ENCODE measurements around the gene HTR1D. TPM values are rescaled to one million over a fixed set of nuclear protein-coding genes. Genes with fewer than 3 reads are reported as not detected.
"Not testable (repeated sequence)": the region's sequence is repeated elsewhere in the genome, so short reads cannot be mapped to it uniquely, and the experiment has no call there.

Gene HTR1D
- total RNA-seq = not detected

GRCh38 chr1:23217421-23218115 is at the start of gene HTR1D:
Gene HTR1D, minus strand, starts transcription at chr1:23217502. Its CDS starts 23,283 bp downstream, at chr1:23194219.
- Histone ChIP-seq H3K4me3 (peak within 1 kb of the TSS; percentile 40 to 56), H3K4me1 (peaks cover 3 to 5% of the 10 kb centered on the region in 2 donors), H3K9me3 (no peaks in the 10 kb centered on the region), H3K27me3 (peaks cover 16% of the 10 kb centered on the region), H3K36me3 (no peaks in the 10 kb centered on the region), H3K27ac (no peak within 1 kb of the TSS)
- DNase-seq (ENCODE audit: low spot score in 2 of 2) = no peak
- intact Hi-C loops (cut with DNase I) = no loop called here
- no peak for TF ChIP-seq CTCF (IDR thresholded peaks at IDR 0.05)

- Histone ChIP-seq H3K9me3 (no peaks in the 10 kb centered on the region), H3K27ac (no peak overlapping the region), H3K36me3 (no peaks in the 10 kb centered on the region), H3K27me3 (no peaks in the 10 kb centered on the region), H3K4me3 (no peak overlapping the region), H3K4me1 (no peaks in the 10 kb centered on the region)
- TF ChIP-seq CTCF (IDR thresholded peaks at IDR 0.05) = no peak
- DNase-seq (ENCODE audit: low spot score in 2 of 2) = no peak
- intact Hi-C loops (cut with DNase I) = no loop called here
These were observed 46.1 kb upstream of the HTR1D start for GRCh38 chr1:23263380-23263887.

GRCh38 chr1:23258082-23258481 is 40.8 kb upstream of the HTR1D start:
- DNase-seq (ENCODE audit: low spot score in 2 of 2); H3K9me3 ChIP-seq; intact Hi-C loops (cut with DNase I); H3K27ac ChIP-seq; H3K27me3 ChIP-seq; H3K36me3 ChIP-seq; H3K4me1 ChIP-seq; H3K4me3 ChIP-seq: not testable (repeated sequence)

GRCh38 chr1:23257371-23257770 is 40.1 kb upstream of the HTR1D start:
- H3K9me3 ChIP-seq; H3K27me3 ChIP-seq; intact Hi-C loops (cut with DNase I); H3K4me1 ChIP-seq; H3K36me3 ChIP-seq; H3K27ac ChIP-seq; DNase-seq (ENCODE audit: low spot score in 2 of 2); H3K4me3 ChIP-seq: not testable (repeated sequence)

- no peaks in the 10 kb centered on the region for H3K4me1 ChIP-seq
- H3K36me3 ChIP-seq = no peaks in the 10 kb centered on the region
- no peak for DNase-seq (ENCODE audit: low spot score in 2 of 2)
- TF ChIP-seq CTCF (IDR thresholded peaks at IDR 0.05) = no peak
- H3K9me3 ChIP-seq = no peaks in the 10 kb centered on the region
- no peak overlapping the region for H3K4me3 ChIP-seq
- intact Hi-C loops (cut with DNase I) = no loop called here
- no peaks in the 10 kb centered on the region for H3K27me3 ChIP-seq
- no peak overlapping the region for H3K27ac ChIP-seq
These were observed 37.3 kb upstream of the HTR1D start for GRCh38 chr1:23254584-23254983.

- H3K4me3 ChIP-seq = no peak overlapping the region
These were observed 34.5 kb upstream of the HTR1D start for GRCh38 chr1:23251812-23252211.

More at GRCh38 chr1:23251812-23252211, 34.5 kb upstream of the HTR1D start:
- DNase-seq (ENCODE audit: low spot score in 2 of 2) = no peak
- Histone ChIP-seq H3K27ac (no peak overlapping the region), H3K36me3 (no peaks in the 10 kb centered on the region), H3K4me1 (no peaks in the 10 kb centered on the region), H3K9me3 (no peaks in the 10 kb centered on the region), H3K27me3 (no peaks in the 10 kb centered on the region)
- TF ChIP-seq CTCF (IDR thresholded peaks at IDR 0.05) = no peak
- intact Hi-C loops (cut with DNase I) = no loop called here

All from ascending aorta (tissue), 2 donors.